Cardiac muscle cell (in vitro differentiated cells and primary cell): ENCODE results near the gene SEL1L3. TPM values are rescaled to one million over a fixed set of nuclear protein-coding genes. Genes with fewer than 3 reads are reported as not detected.

Experiments
- DNase-seq, 2 donors: peaks; one replicate each; pipeline versions ENCODE4 v3.0.0 to v3.0.0-alpha.2; 2010 to 2017; ENCODE audit warnings: low read depth in 1 of 2, low spot score in 1 of 2
- H3K27ac ChIP-seq: fragments of 200-600 bp; sonication (generic); 2 replicates; pipeline ENCODE4 v1.5.1; 2016
- H3K27me3 ChIP-seq: fragments of 200-600 bp; sonication (generic); 2 replicates; pipeline ENCODE4 v1.6.0; 2016; ENCODE audit warnings: control low read depth
- H3K36me3 ChIP-seq: fragments of 200-600 bp; sonication (generic); 2 replicates; pipeline ENCODE4 v1.5.1; 2016; ENCODE audit warnings: control low read depth
- H3K4me1 ChIP-seq: fragments of 200-600 bp; sonication (generic); 2 replicates; pipeline ENCODE4 v1.8.1; 2017; ENCODE audit warnings: low read depth, mild to moderate bottlenecking, mixed run types
- H3K4me3 ChIP-seq: fragments of 200-600 bp; sonication (generic); 2 replicates; pipeline ENCODE4 v1.5.1; 2016; ENCODE audit warnings: mild to moderate bottlenecking
- H3K9me3 ChIP-seq: fragments of 200-600 bp; sonication (generic); 2 replicates; pipeline ENCODE4 v1.5.1; 2017; ENCODE audit warnings: low read depth, mild to moderate bottlenecking, control low read depth
- CTCF ChIP-seq: IDR thresholded peaks from 2 replicates; pipeline ENCODE4 v1.5.1; 2012; ENCODE audit warnings: low read depth, mild to moderate bottlenecking, low read length
- polyA plus RNA-seq: library from polyadenylated mRNA; unstranded; fragments of >200 nt; fragmentation: Nextera tagmentation; extraction: Ambion mirVana; gene quantifications from 2 replicates; pipeline ENCODE4 v1.2.1, GENCODE V29; 2016
- total RNA-seq: library from RNA; depleted of rRNA; stranded (reverse); fragments of >200 nt; gene quantifications from 2 replicates; pipeline ENCODE4 v1.2.3, GENCODE V29; 2016

The SEL1L3 gene
- total and polyA plus RNA-seq, 2 experiments from 2014 or later = 4.9 to 5.3 TPM

GRCh38 chr4:25723409-25723808, 139.4 kb downstream of the SEL1L3 start:
- peak in 1 of 2 donors; percentile 16 for DNase-seq
- Histone ChIP-seq H3K9me3 (no peaks in the 10 kb centered on the region), H3K27ac (peak overlapping the region; percentile 72), H3K4me1 (peaks cover 11% of the 10 kb centered on the region), H3K4me3 (no peak overlapping the region), H3K36me3 (no peaks in the 10 kb centered on the region), H3K27me3 (no peaks in the 10 kb centered on the region)
- TF ChIP-seq CTCF = no peak

GRCh38 chr4:25722964-25723363, 139.8 kb downstream of the SEL1L3 start:
- TF ChIP-seq CTCF = no peak
- H3K36me3 ChIP-seq = no peaks in the 10 kb centered on the region

GRCh38 chr4:25713812-25714211, 149.0 kb downstream of the SEL1L3 start:
- Histone ChIP-seq H3K4me1 (no peaks in the 10 kb centered on the region), H3K36me3 (no peaks in the 10 kb centered on the region), H3K27me3 (no peaks in the 10 kb centered on the region), H3K9me3 (no peaks in the 10 kb centered on the region), H3K4me3 (no peak overlapping the region), H3K27ac (no peak overlapping the region)
- TF ChIP-seq CTCF = no peak
- no peak for DNase-seq

More at GRCh38 chr4:25722964-25723363, 139.8 kb downstream of the SEL1L3 start:
- peak overlapping the region; percentile 72 for H3K27ac ChIP-seq
- no peak for DNase-seq
- no peak overlapping the region for H3K4me3 ChIP-seq
- no peaks in the 10 kb centered on the region for H3K27me3 ChIP-seq
- H3K4me1 ChIP-seq = peaks cover 11% of the 10 kb centered on the region
- H3K9me3 ChIP-seq = no peaks in the 10 kb centered on the region

GRCh38 chr4:25712611-25713010, 150.2 kb downstream of the SEL1L3 start:
- Histone ChIP-seq H3K36me3 (no peaks in the 10 kb centered on the region), H3K27me3 (no peaks in the 10 kb centered on the region), H3K4me1 (no peaks in the 10 kb centered on the region), H3K4me3 (no peak overlapping the region), H3K9me3 (no peaks in the 10 kb centered on the region), H3K27ac (no peak overlapping the region)
- no peak for TF ChIP-seq CTCF
- DNase-seq = no peak

GRCh38 chr4:25710637-25711036, 152.2 kb downstream of the SEL1L3 start:
- no peak for TF ChIP-seq CTCF

DNA sequence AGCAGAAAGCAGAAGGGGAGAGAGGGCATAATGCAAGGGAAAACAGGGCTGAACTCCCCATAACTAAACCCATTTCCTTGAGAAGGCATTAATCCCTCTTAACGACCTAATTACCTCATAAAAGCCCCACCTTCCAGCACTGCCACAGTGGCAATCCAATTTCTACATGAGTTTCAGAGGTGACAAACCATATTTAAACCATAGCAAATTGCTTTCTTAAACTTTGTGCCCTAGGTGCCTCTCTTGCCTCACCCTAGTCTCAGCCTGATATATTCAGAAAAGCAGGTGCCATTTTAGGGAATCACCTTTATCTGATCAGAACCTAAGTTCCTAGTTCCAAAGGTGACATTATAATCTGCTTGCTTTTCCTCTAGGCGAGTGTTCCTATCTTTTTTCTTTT, 158.3 kb downstream of the SEL1L3 start:
- Histone ChIP-seq H3K9me3 (no peaks in the 10 kb centered on the region), H3K36me3 (no peaks in the 10 kb centered on the region), H3K4me1 (peaks cover 34% of the 10 kb centered on the region), H3K4me3 (no peak overlapping the region), H3K27ac (peak overlapping the region; percentile 71), H3K27me3 (no peaks in the 10 kb centered on the region)
- no peak for DNase-seq
- TF ChIP-seq CTCF = no peak

More at GRCh38 chr4:25710637-25711036, 152.2 kb downstream of the SEL1L3 start:
- Histone ChIP-seq H3K4me1 (peaks cover 3% of the 10 kb centered on the region), H3K36me3 (no peaks in the 10 kb centered on the region), H3K9me3 (no peaks in the 10 kb centered on the region), H3K27me3 (no peaks in the 10 kb centered on the region), H3K4me3 (no peak overlapping the region), H3K27ac (no peak overlapping the region)
- no peak for DNase-seq
